ENCODE results near the gene BOD1L1. TPM values are rescaled to one million over a fixed set of nuclear protein-coding genes. Genes with fewer than 3 reads are reported as not detected.

Gene BOD1L1
- total RNA-seq, 2 donors from 2014 or later: 42.8 to 45.1 TPM

DNA sequence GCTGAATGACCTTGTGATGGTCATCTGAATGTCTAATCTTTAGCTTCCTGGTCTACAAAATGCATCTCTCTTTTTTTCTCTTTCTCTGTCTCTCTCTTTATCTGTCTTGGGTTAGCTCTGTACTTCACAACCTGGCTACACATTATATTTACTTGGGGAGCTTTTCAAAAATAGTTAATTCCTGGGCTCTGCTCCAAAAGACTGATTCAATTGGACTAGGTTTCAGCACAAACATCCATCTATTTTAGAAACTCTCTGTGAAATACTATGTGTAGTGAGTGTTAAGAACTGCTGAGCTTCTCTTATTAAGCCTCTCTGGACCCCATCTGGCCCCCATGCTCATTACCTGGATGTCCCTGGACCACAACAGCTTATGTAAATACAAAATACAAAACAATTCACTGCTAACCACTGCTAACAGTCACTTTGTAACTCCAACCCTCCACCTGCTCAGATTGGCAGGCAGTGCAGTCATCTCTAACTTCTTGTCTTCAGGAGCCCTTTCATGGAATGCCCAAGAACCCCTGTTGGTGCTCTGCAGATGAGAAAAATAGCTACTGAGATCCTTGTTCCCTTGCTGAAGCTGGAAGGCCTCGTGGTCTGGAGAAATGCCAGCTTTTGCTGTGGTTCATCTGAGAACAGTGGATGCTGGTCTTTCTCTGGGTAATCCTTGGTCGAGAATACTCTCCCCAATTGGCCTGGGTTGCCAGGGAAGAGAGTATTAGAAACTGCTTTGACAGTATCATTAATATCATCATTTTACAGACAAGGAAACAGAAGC is 14.8 kb upstream of the BOD1L1 start:
- no peak overlapping the region for H3K4me3 Mint-ChIP-seq
- peaks cover 4% of the 10 kb centered on the region for H3K4me1 Mint-ChIP-seq (ENCODE audit: low read depth)

GRCh38 chr4:13641084-13641483 is 13.6 kb upstream of the BOD1L1 start:
- Mint-ChIP-seq H3K27ac (no peak overlapping the region), H3K36me3 (ENCODE audit: insufficient read depth in 2 of 2) (no peaks in the 10 kb centered on the region), H3K4me3 (no peak overlapping the region), H3K27me3 (ENCODE audit: low read depth) (peaks cover 29% of the 10 kb centered on the region), H3K4me1 (ENCODE audit: low read depth) (no peaks in the 10 kb centered on the region), H3K9me3 (no peaks in the 10 kb centered on the region)
- ATAC-seq (replicated peaks in 1 of 2): no peak
- DNase-seq: no peak

More for the DNA sequence above, 14.8 kb upstream of the BOD1L1 start:
- no peak for DNase-seq
- H3K27ac Mint-ChIP-seq: no peak overlapping the region
- no peak for ATAC-seq (replicated peaks in 1 of 2)
- peaks cover 29% of the 10 kb centered on the region for H3K27me3 Mint-ChIP-seq (ENCODE audit: low read depth)
- H3K9me3 Mint-ChIP-seq: no peaks in the 10 kb centered on the region
- no peaks in the 10 kb centered on the region for H3K36me3 Mint-ChIP-seq (ENCODE audit: insufficient read depth in 2 of 2)

GRCh38 chr4:13640149-13640940 is 12.8 kb upstream of the BOD1L1 start:
- Mint-ChIP-seq H3K4me3 (no peak overlapping the region), H3K27ac (no peak overlapping the region), H3K9me3 (no peaks in the 10 kb centered on the region), H3K4me1 (ENCODE audit: low read depth) (no peaks in the 10 kb centered on the region), H3K36me3 (ENCODE audit: insufficient read depth in 2 of 2) (no peaks in the 10 kb centered on the region), H3K27me3 (ENCODE audit: low read depth) (peaks cover 25% of the 10 kb centered on the region)
- DNase-seq (no peak), ATAC-seq (replicated peaks in 1 of 2) (no peak)

DNA sequence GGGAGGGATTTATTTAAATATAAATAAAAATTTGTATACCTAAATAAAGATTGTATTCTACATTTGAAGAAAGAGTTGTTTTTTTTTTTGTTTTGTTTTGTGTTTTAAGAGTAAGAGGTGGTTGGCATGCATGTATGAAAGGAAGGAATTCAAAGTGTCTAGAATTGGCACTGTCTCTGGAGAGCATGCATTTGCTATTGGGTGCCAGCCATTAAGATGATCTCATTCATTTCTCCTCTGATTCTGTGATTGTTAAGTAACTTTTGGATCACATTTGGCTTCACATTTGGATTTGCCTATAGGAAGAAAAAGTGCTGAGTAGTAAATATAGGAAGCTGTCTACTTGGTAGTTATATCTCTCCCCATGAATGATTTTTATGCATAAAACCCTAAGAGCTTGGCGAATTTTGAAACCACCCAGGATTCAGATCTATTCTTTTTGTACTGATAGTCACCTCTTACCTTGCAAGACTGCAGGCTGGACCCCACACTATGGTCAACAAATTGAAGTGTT is 7.8 kb upstream of the BOD1L1 start:
- H3K4me1 Mint-ChIP-seq (ENCODE audit: low read depth): no peaks in the 10 kb centered on the region
- H3K27ac Mint-ChIP-seq: no peak overlapping the region
- ATAC-seq (replicated peaks in 1 of 2) (no peak), DNase-seq (no peak)
- H3K4me3 Mint-ChIP-seq: no peak overlapping the region
- H3K36me3 Mint-ChIP-seq (ENCODE audit: insufficient read depth in 2 of 2): no peaks in the 10 kb centered on the region
- H3K27me3 Mint-ChIP-seq (ENCODE audit: low read depth): peaks cover 12% of the 10 kb centered on the region
- no peaks in the 10 kb centered on the region for H3K9me3 Mint-ChIP-seq

- Mint-ChIP-seq H3K4me1 (ENCODE audit: low read depth) (peaks cover 2% of the 10 kb centered on the region), H3K27me3 (ENCODE audit: low read depth) (no peaks in the 10 kb centered on the region), H3K27ac (no peak overlapping the region), H3K36me3 (ENCODE audit: insufficient read depth in 2 of 2) (no peaks in the 10 kb centered on the region), H3K9me3 (no peaks in the 10 kb centered on the region), H3K4me3 (no peak overlapping the region)
- no peak for DNase-seq
- no peak for ATAC-seq (replicated peaks in 1 of 2)
Measured at GRCh38 chr4:13633671-13634070, 6.1 kb upstream of the BOD1L1 start.

DNA sequence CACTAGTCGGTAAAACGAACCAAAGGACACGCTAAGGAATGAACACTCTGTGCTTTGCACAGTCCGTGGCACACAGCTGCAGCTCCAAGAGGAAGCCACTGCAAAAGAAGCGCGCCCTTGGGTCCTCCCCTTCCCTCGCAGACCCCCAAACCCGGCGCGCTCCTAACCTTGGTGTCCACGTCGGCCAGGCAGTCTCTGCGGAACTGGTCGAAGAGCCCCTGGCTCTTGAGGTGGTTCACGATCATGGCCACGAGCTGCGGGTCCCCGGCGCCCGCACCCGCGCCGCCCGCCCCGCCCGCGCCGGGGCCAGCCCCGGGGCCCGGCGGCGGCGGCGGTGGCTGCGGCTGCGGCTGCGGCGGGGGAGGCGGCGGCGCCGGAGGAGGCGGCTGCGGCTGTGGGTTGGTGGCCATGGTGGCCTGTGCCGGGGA is 333 bp downstream of the BOD1L1 start:
- DNase-seq (peak in 1 of 2 donors; percentile 46), ATAC-seq (replicated peaks in 1 of 2) (peak in 1 of 2 donors; percentile 46)
- no peaks in the 10 kb centered on the region for H3K27me3 Mint-ChIP-seq (ENCODE audit: low read depth)
- H3K4me3 Mint-ChIP-seq: peak overlapping the region; percentile 93 to 96
- peaks cover 35% of the 10 kb centered on the region for H3K4me1 Mint-ChIP-seq (ENCODE audit: low read depth)
- peak overlapping the region; percentile 93 for H3K27ac Mint-ChIP-seq
- peaks cover 3 to 5% of the 10 kb centered on the region in 2 donors for H3K36me3 Mint-ChIP-seq (ENCODE audit: insufficient read depth in 2 of 2)
- no peaks in the 10 kb centered on the region for H3K9me3 Mint-ChIP-seq

DNA sequence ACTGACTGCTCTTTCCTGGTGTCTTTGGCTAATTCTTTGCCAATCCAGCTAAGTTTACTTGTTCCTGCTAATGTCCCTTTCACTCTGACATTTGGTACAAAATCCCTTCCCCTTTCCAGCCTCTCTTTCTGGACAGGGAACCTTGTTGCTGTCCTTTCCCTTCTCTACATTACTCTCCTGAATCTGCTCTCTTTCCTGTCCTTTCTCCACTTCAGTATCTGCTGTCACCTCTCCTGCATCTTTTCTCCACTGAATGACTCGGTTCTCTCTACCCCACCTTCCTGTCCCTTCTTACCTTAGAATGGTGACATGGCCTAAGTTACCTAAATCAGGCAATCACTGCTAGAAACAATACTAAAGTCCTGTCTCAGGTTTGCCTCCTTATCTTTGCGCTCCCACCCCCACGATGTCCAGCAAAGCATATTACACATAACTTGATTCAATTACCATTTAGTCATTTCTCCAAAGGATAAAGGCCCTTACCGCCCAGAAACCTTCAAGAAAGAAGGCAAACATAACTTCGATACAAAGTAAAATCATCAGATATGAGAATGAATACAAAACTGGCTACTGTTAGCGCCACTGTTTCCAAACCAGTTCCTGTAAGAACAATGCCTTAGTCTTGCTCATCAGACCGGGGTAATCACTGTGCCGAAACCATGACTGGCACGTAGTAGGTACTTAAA is 890 bp downstream of the BOD1L1 start:
- no peaks in the 10 kb centered on the region for H3K27me3 Mint-ChIP-seq (ENCODE audit: low read depth)
- ATAC-seq (replicated peaks in 1 of 2) (no peak), DNase-seq (no peak)
- peak overlapping the region; percentile 93 for H3K27ac Mint-ChIP-seq
- H3K9me3 Mint-ChIP-seq: no peaks in the 10 kb centered on the region
- H3K4me3 Mint-ChIP-seq: peak overlapping the region; percentile 84 to 93
- H3K4me1 Mint-ChIP-seq (ENCODE audit: low read depth): peaks cover 35% of the 10 kb centered on the region
- peaks cover 3 to 5% of the 10 kb centered on the region in 2 donors for H3K36me3 Mint-ChIP-seq (ENCODE audit: insufficient read depth in 2 of 2)

- Mint-ChIP-seq H3K4me3 (no peak overlapping the region), H3K27me3 (ENCODE audit: low read depth) (no peaks in the 10 kb centered on the region), H3K36me3 (ENCODE audit: insufficient read depth in 2 of 2) (peaks cover 9 to 24% of the 10 kb centered on the region in 2 donors), H3K9me3 (no peaks in the 10 kb centered on the region), H3K4me1 (ENCODE audit: low read depth) (peaks cover 20% of the 10 kb centered on the region), H3K27ac (no peak overlapping the region)
- ATAC-seq (replicated peaks in 1 of 2): no peak
- no peak for DNase-seq
Measured at GRCh38 chr4:13618212-13618806, 9.2 kb downstream of the BOD1L1 start.

- Mint-ChIP-seq H3K9me3 (no peaks in the 10 kb centered on the region), H3K4me1 (ENCODE audit: low read depth) (peaks cover 20% of the 10 kb centered on the region)
Measured at GRCh38 chr4:13617801-13618200, 9.7 kb downstream of the BOD1L1 start.

GRCh38 chr4:13616597-13616996 is 10.9 kb downstream of the BOD1L1 start:
- H3K4me3 Mint-ChIP-seq: no peak overlapping the region
- H3K4me1 Mint-ChIP-seq (ENCODE audit: low read depth): peaks cover 20% of the 10 kb centered on the region
- no peaks in the 10 kb centered on the region for H3K27me3 Mint-ChIP-seq (ENCODE audit: low read depth)
- no peak for ATAC-seq (replicated peaks in 1 of 2)
- H3K27ac Mint-ChIP-seq: no peak overlapping the region
- H3K36me3 Mint-ChIP-seq (ENCODE audit: insufficient read depth in 2 of 2): peaks cover 9 to 25% of the 10 kb centered on the region in 2 donors
- DNase-seq: no peak
- H3K9me3 Mint-ChIP-seq: no peaks in the 10 kb centered on the region

More at GRCh38 chr4:13617801-13618200, 9.7 kb downstream of the BOD1L1 start:
- Mint-ChIP-seq H3K36me3 (ENCODE audit: insufficient read depth in 2 of 2) (peaks cover 9 to 25% of the 10 kb centered on the region in 2 donors), H3K27ac (no peak overlapping the region), H3K4me3 (no peak overlapping the region), H3K27me3 (ENCODE audit: low read depth) (no peaks in the 10 kb centered on the region)
- no peak for DNase-seq
- ATAC-seq (replicated peaks in 1 of 2): no peak

- H3K27me3 Mint-ChIP-seq (ENCODE audit: low read depth): no peaks in the 10 kb centered on the region
- peaks cover 9 to 27% of the 10 kb centered on the region in 2 donors for H3K36me3 Mint-ChIP-seq (ENCODE audit: insufficient read depth in 2 of 2)
- H3K9me3 Mint-ChIP-seq: no peaks in the 10 kb centered on the region
- H3K4me1 Mint-ChIP-seq (ENCODE audit: low read depth): peaks cover 15% of the 10 kb centered on the region
- H3K4me3 Mint-ChIP-seq: no peak overlapping the region
- no peak for ATAC-seq (replicated peaks in 1 of 2)
- no peak for DNase-seq
- H3K27ac Mint-ChIP-seq: no peak overlapping the region
Measured at GRCh38 chr4:13615161-13615560, 12.4 kb downstream of the BOD1L1 start.

DNA sequence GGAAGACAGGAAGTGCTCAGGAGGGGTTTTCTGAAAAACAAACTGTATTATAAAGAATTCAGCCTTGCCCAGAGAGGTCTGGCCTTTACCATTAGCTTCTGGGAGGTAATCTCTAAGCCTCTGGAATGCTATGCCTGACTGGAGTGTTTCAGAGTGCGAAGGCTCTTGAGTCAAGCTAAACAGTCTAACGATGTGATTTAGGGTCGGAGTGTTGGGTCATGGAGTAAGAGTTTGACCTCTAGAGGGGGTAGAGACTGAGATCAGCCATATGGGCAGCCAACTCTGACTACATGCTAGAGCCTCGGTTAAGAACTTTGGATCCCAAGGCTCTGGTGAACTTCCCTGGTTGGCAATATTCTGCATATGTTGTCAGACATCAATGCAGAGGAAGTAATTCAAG is 15.0 kb downstream of the BOD1L1 start:
- peaks cover 12% of the 10 kb centered on the region for H3K4me1 Mint-ChIP-seq (ENCODE audit: low read depth)
- H3K27ac Mint-ChIP-seq: peak overlapping the region; percentile 33
- ATAC-seq (replicated peaks in 1 of 2): no peak
- H3K27me3 Mint-ChIP-seq (ENCODE audit: low read depth): no peaks in the 10 kb centered on the region
- peaks cover 10 to 31% of the 10 kb centered on the region in 2 donors for H3K36me3 Mint-ChIP-seq (ENCODE audit: insufficient read depth in 2 of 2)
- H3K4me3 Mint-ChIP-seq: no peak overlapping the region
- no peaks in the 10 kb centered on the region for H3K9me3 Mint-ChIP-seq
- DNase-seq: no peak

All from activated T-cell treated with anti-CD3 and anti-CD28 coated beads, Interleukin-2, amount 50 U/mL, for 72 hours (primary cell).